NT2/D1 (cell line): ENCODE results near the gene PARVG.

Experiments used
- DNase-seq: peaks from one replicate; pipeline ENCODE4 v3.0.0-alpha.2; 2011; ENCODE audit warnings: low read depth, low spot score
- H3K27me3 ChIP-seq: 2 replicates; pipeline ENCODE4 v1.6.0; 2011; ENCODE audit warnings: mild to moderate bottlenecking; ENCODE audit not compliant: insufficient read length, insufficient read depth
- H3K36me3 ChIP-seq: 2 replicates; pipeline ENCODE4 v1.6.1; 2011; ENCODE audit warnings: mild to moderate bottlenecking, low read length, mixed read lengths; ENCODE audit not compliant: insufficient read depth, insufficient read length
- H3K4me1 ChIP-seq: 2 replicates; pipeline ENCODE4 v1.5.1; 2011; ENCODE audit not compliant: insufficient read depth, insufficient read length
- H3K4me3 ChIP-seq: 2 replicates; pipeline ENCODE4 v1.5.1; 2011; ENCODE audit warnings: low read depth; ENCODE audit not compliant: insufficient read length
- H3K9ac ChIP-seq: 2 replicates; pipeline ENCODE4 v1.6.0; 2011; ENCODE audit warnings: low read depth; ENCODE audit not compliant: insufficient read length
- H3K9me3 ChIP-seq: 2 replicates; pipeline ENCODE4 v1.5.1; 2011; ENCODE audit warnings: mild to moderate bottlenecking, low read length; ENCODE audit not compliant: insufficient read depth
- SUZ12 ChIP-seq: IDR thresholded peaks from 2 replicates; pipeline ENCODE4 v1.6.1; 2011; ENCODE audit not compliant: insufficient read length, insufficient read depth; ENCODE audit errors: extremely low read depth
- YY1 ChIP-seq: IDR thresholded peaks from 2 replicates; pipeline ENCODE4 v1.6.1; 2011; ENCODE audit not compliant: insufficient read length, insufficient read depth
- ZNF274 ChIP-seq: IDR thresholded peaks from 2 replicates; pipeline ENCODE4 v1.6.1; 2011; ENCODE audit warnings: mild to moderate bottlenecking, low read depth, low read length

Gene PARVG

DNA sequence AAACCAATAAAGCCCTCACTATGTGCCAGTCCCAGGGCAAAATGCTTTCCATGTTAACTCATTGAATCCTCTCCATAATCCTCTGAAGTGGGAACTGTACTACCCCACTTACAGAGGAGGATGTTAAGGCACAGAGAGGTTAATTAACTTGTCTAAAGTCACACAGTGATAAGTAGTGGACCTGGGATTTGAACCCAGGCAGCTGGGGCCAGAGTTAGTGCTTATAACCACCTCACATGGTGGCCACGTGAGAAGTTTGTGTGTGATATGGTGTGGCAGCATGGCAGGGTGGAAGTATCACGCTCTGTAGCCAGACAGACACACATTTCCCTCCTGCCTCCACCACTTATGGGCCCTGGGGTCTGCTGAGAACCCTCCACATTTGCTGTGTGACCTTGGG is 16.5 kb downstream of the PARVG start:
- Histone ChIP-seq H3K4me1 (peaks cover 7% of the 10 kb centered on the region), H3K9ac (no peak overlapping the region), H3K4me3 (no peak overlapping the region), H3K9me3 (no peaks in the 10 kb centered on the region), H3K27me3 (no peaks in the 10 kb centered on the region), H3K36me3 (no peaks in the 10 kb centered on the region)
- no peak for DNase-seq
- no peak for TF ChIP-seq SUZ12
- TF ChIP-seq ZNF274 = no peak
- no peak for TF ChIP-seq YY1

DNA sequence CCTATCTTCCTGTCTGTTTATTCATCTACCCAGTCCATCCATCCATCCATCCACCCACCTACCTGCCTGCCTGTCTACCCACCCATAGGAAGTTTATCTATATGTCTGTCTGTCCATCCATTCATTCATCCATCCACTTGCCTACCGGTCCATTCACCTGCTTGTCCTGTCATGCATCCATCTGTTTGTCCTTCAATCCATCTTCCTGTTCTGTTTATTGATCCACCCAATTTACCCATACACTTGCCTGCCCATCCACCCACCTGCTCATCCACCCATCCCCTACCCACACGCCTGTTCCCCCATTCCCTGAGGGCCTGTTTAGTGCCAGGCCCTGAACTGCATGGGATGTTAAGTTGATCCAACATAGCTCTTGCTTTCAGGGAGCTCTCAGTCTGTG is 18.4 kb downstream of the PARVG start:
- Histone ChIP-seq H3K9ac (no peak overlapping the region), H3K27me3 (no peaks in the 10 kb centered on the region), H3K9me3 (no peaks in the 10 kb centered on the region), H3K4me1 (peaks cover 7% of the 10 kb centered on the region), H3K4me3 (no peak overlapping the region), H3K36me3 (no peaks in the 10 kb centered on the region)
- TF ChIP-seq ZNF274 = no peak
- no peak for TF ChIP-seq YY1
- no peak for TF ChIP-seq SUZ12
- DNase-seq = no peak

DNA sequence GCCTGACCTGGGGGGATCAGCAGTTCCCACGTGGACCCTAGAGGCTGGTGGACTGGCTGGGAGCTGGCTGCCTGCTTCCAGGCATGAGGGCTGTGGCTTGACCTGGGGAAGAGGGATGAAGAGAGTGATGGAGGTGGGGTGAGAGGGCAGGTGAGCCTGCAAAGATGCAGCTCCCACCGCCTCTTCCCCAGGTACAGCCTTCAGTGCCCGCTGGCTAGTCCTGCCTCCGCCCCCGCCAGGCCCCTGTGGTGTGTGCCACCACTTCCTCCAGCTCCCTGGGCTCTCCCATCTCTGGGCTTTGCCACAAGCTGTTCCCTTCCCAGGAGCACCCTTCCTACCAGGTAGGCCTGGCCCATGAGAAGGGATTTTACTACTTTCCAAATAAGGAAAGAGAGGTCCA is 19.1 kb downstream of the PARVG start:
- Histone ChIP-seq H3K36me3 (no peaks in the 10 kb centered on the region), H3K27me3 (no peaks in the 10 kb centered on the region), H3K4me1 (peaks cover 7% of the 10 kb centered on the region), H3K4me3 (no peak overlapping the region), H3K9ac (no peak overlapping the region), H3K9me3 (no peaks in the 10 kb centered on the region)
- TF ChIP-seq ZNF274 (no peak), SUZ12 (no peak), YY1 (no peak)
- no peak for DNase-seq

DNA sequence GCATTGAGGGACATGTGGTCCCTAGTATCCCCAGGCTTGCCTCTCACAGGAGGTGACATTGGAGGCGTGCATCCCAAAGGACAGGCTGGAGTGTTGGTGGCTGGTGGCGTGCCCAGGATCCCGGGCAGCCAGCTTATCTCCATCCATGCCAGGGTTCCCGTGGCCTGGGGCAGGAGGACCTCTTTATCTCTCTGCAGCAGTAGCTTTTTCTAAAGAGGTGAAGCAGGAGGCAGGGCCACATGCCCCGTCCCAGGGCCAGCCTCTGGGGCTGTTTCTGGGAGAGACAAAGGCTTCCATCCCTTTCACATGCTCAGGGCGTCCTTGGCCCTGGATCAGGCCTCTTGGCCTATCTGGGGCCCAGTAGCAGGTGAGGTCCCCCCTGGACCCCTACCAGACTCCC is 19.7 kb downstream of the PARVG start:
- no peak for DNase-seq
- no peaks in the 10 kb centered on the region for H3K27me3 ChIP-seq
- TF ChIP-seq SUZ12 (no peak), ZNF274 (no peak), YY1 (no peak)
- H3K9me3 ChIP-seq = no peaks in the 10 kb centered on the region
- H3K4me1 ChIP-seq = peaks cover 6% of the 10 kb centered on the region
- H3K9ac ChIP-seq = no peak overlapping the region
- no peak overlapping the region for H3K4me3 ChIP-seq
- no peaks in the 10 kb centered on the region for H3K36me3 ChIP-seq

DNA sequence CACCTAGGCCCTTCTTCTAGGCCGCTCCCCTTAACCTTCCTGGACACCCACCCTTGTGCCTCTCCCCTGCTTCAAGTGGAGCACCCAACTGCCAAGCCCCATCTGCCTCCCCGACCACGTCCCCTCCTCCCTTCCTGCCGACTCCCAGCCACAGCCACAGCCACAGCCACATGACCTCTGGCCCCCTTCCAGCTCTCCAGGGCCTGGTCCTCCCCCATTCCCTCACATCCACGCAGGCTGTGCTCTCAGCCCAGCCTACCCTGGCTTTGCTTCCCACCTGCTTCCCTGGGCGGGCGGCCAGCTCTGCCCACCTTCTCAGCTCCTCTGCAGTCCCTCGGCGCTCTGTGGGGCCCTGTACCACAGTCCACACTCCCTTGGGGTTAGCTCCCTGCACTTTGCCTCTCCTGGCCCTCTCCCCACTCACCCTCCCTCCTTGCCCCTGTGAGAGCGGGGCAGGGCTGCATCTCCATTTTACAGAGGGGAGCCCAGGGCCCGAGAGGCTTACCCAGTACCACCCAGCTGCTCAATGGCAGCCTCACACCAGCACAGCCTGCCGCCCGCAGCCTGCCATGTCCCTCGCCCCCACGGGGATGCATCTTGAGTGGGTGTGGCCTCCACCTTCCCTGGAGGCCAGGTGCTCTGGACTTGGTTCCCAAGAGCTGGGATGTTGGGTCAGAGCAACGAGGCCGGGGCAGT is 20.3 kb downstream of the PARVG start:
- no peaks in the 10 kb centered on the region for H3K36me3 ChIP-seq
- H3K4me1 ChIP-seq = peaks cover 4% of the 10 kb centered on the region
- no peak for DNase-seq
- H3K9me3 ChIP-seq = no peaks in the 10 kb centered on the region
- TF ChIP-seq ZNF274 (no peak), SUZ12 (no peak), YY1 (no peak)
- no peak overlapping the region for H3K4me3 ChIP-seq
- H3K9ac ChIP-seq = no peak overlapping the region
- H3K27me3 ChIP-seq = no peaks in the 10 kb centered on the region

DNA sequence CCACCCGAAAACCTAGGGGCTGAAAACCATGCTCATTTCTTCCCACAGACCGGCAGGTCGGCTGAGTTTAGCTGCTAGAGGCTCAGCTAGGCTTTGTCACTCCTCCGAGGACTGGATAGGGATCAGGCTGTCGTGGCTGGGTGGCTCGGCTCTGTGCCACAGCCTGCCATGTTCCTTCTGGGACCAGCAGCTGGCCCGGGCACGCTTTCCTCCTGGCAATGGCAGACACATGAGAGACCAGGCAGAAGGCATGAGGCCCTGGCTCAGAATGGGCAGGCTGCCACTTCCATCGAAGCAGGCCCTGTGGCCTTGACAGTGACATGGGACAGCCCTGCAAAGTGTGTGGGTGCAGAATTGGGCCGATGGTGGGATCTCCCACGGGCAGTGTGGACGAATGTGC is 20.9 kb downstream of the PARVG start:
- Histone ChIP-seq H3K9ac (no peak overlapping the region), H3K36me3 (no peaks in the 10 kb centered on the region), H3K9me3 (no peaks in the 10 kb centered on the region), H3K27me3 (no peaks in the 10 kb centered on the region), H3K4me1 (no peaks in the 10 kb centered on the region), H3K4me3 (no peak overlapping the region)
- TF ChIP-seq SUZ12 (no peak), YY1 (no peak), ZNF274 (no peak)
- no peak for DNase-seq

DNA sequence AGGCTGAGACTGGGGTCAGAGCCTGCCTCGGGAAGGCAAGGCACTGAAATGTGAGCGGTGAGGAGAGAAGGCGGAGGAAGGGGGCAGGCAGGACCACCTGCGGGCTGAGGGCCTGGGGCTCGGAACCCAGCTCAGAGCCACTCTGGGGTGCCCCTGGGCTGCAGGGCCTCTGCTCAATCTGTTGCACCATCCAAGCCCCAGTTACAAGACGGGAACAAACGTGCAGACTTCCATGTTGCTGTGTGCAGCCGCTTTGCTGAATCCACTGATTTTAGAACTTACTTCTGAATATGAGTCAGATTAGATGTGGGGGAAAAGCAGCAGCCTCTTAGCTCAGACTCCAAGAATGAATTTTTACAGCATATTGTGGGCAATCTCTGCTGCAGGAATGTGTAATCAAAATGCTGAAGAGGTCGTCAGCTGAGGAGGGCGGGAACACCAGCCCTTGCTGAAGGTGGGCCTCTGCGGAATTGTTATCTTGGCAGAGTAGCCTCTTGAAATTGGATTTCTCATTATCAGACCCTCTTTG is 21.6 kb downstream of the PARVG start:
- no peak overlapping the region for H3K4me3 ChIP-seq
- H3K27me3 ChIP-seq = no peaks in the 10 kb centered on the region
- TF ChIP-seq YY1 = no peak
- no peak for TF ChIP-seq SUZ12
- no peak for TF ChIP-seq ZNF274
- H3K36me3 ChIP-seq = no peaks in the 10 kb centered on the region
- no peak overlapping the region for H3K9ac ChIP-seq
- no peak for DNase-seq
- H3K4me1 ChIP-seq = no peaks in the 10 kb centered on the region
- H3K9me3 ChIP-seq = no peaks in the 10 kb centered on the region
